HCT116 (cell line): Measurements from ENCODE around the gene UQCC2.

Experiments
- CTCF ChIP-seq, 3 experiments: fragments of 200-600 bp in 1 of 3; sonication (generic) in 1 of 3; IDR thresholded peaks in 2 of 3; conservative IDR thresholded peaks in 1 of 3; 2 replicates each; pipeline ENCODE4 v1.5.1; 2012 to 2017; ENCODE audit warnings: low read depth in 2 of 3, low read length in 2 of 3, antibody characterized with exemption in 1 of 3, borderline replicate concordance in 1 of 3, control low read depth in 1 of 3, mild to moderate bottlenecking in 1 of 3, mixed read lengths in 1 of 3, mixed run types in 1 of 3, moderate library complexity in 1 of 3; ENCODE audit not compliant: insufficient read depth in 1 of 3
- EGR1 ChIP-seq: IDR thresholded peaks from 2 replicates; pipeline ENCODE4 v1.6.1; 2012; ENCODE audit warnings: low read depth
- EZH2 ChIP-seq: fragments of 200-600 bp; sonication (generic); IDR thresholded peaks from 2 replicates; pipeline ENCODE4 v1.6.1; 2017; ENCODE audit warnings: antibody characterized with exemption, mixed run types
- JUND ChIP-seq: IDR thresholded peaks from 2 replicates; pipeline ENCODE4 v1.6.1; 2012
- POLR2A ChIP-seq: IDR thresholded peaks from 2 replicates; pipeline ENCODE4 v1.7.0; 2011; ENCODE audit warnings: borderline replicate concordance; ENCODE audit not compliant: insufficient read depth, insufficient read length; ENCODE audit errors: extremely low read depth
- POLR2AphosphoS5 ChIP-seq: IDR thresholded peaks from 2 replicates; pipeline ENCODE4 v1.6.1; 2011; ENCODE audit warnings: mild to moderate bottlenecking, low read depth, low read length, moderate library complexity
- REST ChIP-seq: IDR thresholded peaks from 2 replicates; pipeline ENCODE4 v1.6.1; 2012; ENCODE audit warnings: low read depth
- SIN3A ChIP-seq: IDR thresholded peaks from 2 replicates; pipeline ENCODE4 v1.6.1; 2012; ENCODE audit warnings: low read depth
- SRF ChIP-seq: IDR thresholded peaks from 2 replicates; pipeline ENCODE4 v1.6.1; 2012; ENCODE audit warnings: low read depth
- ZNF274 ChIP-seq: fragments of 200-500 bp; sonication (Bioruptor generic); IDR thresholded peaks from 2 replicates; pipeline ENCODE4 v1.6.1; 2014; ENCODE audit warnings: mild to moderate bottlenecking, low read depth, low read length, inconsistent platforms
- TF ChIP-seq, protein P1 (sequence below): IDR thresholded peaks from 2 replicates; pipeline ENCODE4 v1.6.1; 2011; ENCODE audit warnings: mild to moderate bottlenecking, low read length, moderate library complexity; ENCODE audit not compliant: insufficient replicate concordance; ENCODE audit errors: extremely low read depth

DNA sequence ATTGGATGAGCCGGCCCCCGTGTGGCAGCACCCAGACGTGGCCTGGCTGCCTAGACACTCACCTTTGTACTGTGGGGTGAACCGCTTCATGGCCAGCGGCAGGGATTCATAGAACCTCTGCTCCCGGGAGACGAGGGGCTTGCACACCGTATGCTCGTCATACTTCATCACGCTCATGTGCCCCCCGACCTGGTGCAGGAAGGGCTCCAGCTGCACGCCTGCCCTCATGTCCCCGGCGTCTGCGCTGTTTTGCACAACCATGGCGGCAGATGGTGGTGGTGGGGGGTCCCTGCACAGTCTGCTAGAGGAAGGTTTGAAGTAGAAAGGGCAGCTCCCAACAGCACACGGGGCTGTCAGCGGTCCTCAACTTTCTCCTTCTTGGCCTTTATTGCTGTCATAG, 23.7 kb upstream of the UQCC2 start:
- TF ChIP-seq REST (no peak), CTCF (IDR thresholded peaks at IDR 0.05 in 2 of 3, conservative IDR thresholded peaks at IDR 0.05 in 1 of 3; ENCODE audit: borderline replicate concordance in 1 of 3, insufficient read depth in 1 of 3, low read depth in 2 of 3, low read length in 2 of 3) (no peak), POLR2AphosphoS5 (no peak), ZNF274 (no peak), EGR1 (no peak), JUND (no peak), POLR2A (no peak), EZH2 (no peak), SIN3A (no peak), SRF (no peak)
- TF ChIP-seq, protein P1, sequence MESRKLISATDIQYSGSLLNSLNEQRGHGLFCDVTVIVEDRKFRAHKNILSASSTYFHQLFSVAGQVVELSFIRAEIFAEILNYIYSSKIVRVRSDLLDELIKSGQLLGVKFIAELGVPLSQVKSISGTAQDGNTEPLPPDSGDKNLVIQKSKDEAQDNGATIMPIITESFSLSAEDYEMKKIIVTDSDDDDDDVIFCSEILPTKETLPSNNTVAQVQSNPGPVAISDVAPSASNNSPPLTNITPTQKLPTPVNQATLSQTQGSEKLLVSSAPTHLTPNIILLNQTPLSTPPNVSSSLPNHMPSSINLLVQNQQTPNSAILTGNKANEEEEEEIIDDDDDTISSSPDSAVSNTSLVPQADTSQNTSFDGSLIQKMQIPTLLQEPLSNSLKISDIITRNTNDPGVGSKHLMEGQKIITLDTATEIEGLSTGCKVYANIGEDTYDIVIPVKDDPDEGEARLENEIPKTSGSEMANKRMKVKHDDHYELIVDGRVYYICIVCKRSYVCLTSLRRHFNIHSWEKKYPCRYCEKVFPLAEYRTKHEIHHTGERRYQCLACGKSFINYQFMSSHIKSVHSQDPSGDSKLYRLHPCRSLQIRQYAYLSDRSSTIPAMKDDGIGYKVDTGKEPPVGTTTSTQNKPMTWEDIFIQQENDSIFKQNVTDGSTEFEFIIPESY, result no peak
